AG04450 (cell line): ENCODE data around the gene C3orf70. TPM values are rescaled to one million over a fixed set of nuclear protein-coding genes. Genes with fewer than 3 reads are reported as not detected.

Experiments
- CTCF ChIA-PET: fragments of 300-600, 350-600 bp; formaldehyde crosslinking; extraction: SDS; loops from one replicate; lab custom pipeline; 2022; ENCODE audit warnings: antibody characterized with exemption, inconsistent platforms; lab: Charles Lee
- POLR2A ChIA-PET: fragments of 350-600 bp; formaldehyde crosslinking; extraction: SDS; loops from one replicate; lab custom pipeline; 2021; ENCODE audit warnings: antibody characterized with exemption, inconsistent platforms; lab: Yijun Ruan, JAX
- DNase-seq: peaks from one replicate; pipeline ENCODE4 v3.0.0-alpha.2; 2011; ENCODE audit warnings: low read depth, low spot score
- H3K27ac ChIP-seq: one replicate; pipeline ENCODE4 v1.5.1; 2012; ENCODE audit warnings: low read depth, low read length, control low read depth
- H3K27me3 ChIP-seq: one replicate; pipeline ENCODE4 v1.6.0; 2012; ENCODE audit warnings: low read length; ENCODE audit not compliant: control insufficient read depth, insufficient read depth
- H3K4me3 ChIP-seq: 2 replicates; pipeline ENCODE4 v1.5.1; 2011; ENCODE audit warnings: mild to moderate bottlenecking, low read depth, low read length, control low read depth
- H3K9me3 ChIP-seq: 2 replicates; pipeline ENCODE4 v1.5.1; 2012; ENCODE audit warnings: low read length; ENCODE audit not compliant: control insufficient read depth, insufficient read depth
- CTCF ChIP-seq: IDR thresholded peaks from 2 replicates; pipeline ENCODE4 v1.5.1; 2011; ENCODE audit warnings: low read depth, low read length, control low read depth, inconsistent platforms
- polyA plus RNA-seq: library from polyadenylated mRNA; depleted of rRNA; stranded (reverse); fragments of >200 nt; gene quantifications from 2 replicates; pipeline ENCODE4 v1.2.3, GENCODE V29; 2011

Gene C3orf70
- polyA plus RNA-seq, 1 experiment, result 0.89 TPM

DNA sequence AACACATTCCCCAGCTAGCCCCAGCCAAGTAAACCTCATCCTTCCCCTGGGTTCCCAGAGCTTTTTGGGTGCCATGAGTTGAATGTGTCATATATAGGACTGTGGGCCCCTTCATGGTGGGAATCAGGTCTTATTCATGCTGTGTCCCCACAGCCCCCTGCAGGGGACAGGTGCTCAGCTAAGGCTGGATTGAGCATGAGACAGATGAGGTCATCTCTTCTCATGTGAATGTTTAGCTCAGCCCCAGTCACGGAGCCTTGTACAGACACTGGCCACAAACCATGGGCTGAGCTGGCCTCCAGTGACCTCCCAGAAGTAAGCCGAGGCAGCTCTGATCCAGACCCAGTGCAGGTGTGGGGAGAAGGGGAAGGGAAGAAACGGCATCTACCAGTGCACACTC is 70.7 kb downstream of the C3orf70 start:
- DNase-seq, result no peak
- Histone ChIP-seq H3K4me3 (no peak overlapping the region), H3K27me3 (no peaks in the 10 kb centered on the region), H3K9me3 (no peaks in the 10 kb centered on the region), H3K27ac (no peak overlapping the region)
- ChIA-PET POLR2A (no interaction called here), CTCF (interaction anchor here (0.5 kb wide), 1 partner anchor 94 kb away, joined by 3 read pairs; no protein-coding TSS in a partner anchor)
- TF ChIP-seq CTCF, result no peak

DNA sequence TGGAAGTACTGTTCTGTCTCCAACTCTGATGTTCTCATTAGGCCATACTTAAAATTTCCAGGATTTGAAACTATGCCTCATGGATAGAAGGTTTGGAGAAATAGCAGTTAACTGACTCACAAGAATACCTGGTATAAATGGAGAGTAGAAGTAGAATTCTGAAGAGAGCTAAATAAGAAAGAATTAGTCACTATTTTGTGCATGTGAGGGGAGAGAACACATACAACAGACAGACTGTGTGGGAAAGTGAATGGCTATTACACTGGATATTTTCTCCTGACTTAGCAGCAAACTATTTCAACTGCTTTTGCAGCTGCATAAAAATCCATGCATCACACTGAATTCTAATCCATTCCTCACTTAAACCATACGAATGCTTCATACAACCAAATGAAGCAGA is 71.3 kb downstream of the C3orf70 start:
- ChIA-PET POLR2A (no interaction called here), CTCF (interaction anchor here (0.5 kb wide), 1 partner anchor 95 kb away, joined by 3 read pairs; no protein-coding TSS in a partner anchor)
- H3K27ac ChIP-seq, result no peak overlapping the region
- no peak for TF ChIP-seq CTCF
- H3K4me3 ChIP-seq, result no peak overlapping the region
- no peak for DNase-seq
- H3K9me3 ChIP-seq, result no peaks in the 10 kb centered on the region
- no peaks in the 10 kb centered on the region for H3K27me3 ChIP-seq

DNA sequence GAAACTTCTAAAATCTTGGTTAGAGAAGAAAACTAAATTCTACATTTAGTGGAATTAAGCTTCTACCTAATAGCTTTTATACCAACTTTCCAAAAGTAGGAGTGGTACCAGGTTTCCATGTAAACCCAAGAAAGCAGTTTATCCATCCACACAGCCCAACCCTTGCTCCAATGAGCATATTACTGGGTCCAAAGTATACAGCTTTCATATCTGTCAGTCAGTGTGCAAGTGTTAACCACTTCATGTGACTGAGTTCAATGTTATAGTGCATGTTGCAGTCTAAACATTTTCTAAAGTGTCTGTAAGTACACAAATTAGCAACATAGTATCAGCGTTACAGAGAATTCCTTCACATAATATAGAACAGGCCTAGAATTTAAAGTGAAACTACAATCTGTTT is 73.2 kb downstream of the C3orf70 start:
- POLR2A ChIA-PET, result no interaction called here
- Histone ChIP-seq H3K9me3 (no peaks in the 10 kb centered on the region), H3K4me3 (no peak overlapping the region), H3K27ac (no peak overlapping the region), H3K27me3 (no peaks in the 10 kb centered on the region)
- DNase-seq, result no peak
- no peak for TF ChIP-seq CTCF
- CTCF ChIA-PET, result interaction anchor here (1.9 kb wide), 1 partner anchor 9 kb away, joined by 5 read pairs; no protein-coding TSS in a partner anchor

GRCh38 chr3:185076219-185076618 is 76.6 kb downstream of the C3orf70 start:
- Histone ChIP-seq H3K4me3 (no peak overlapping the region), H3K27ac (no peak overlapping the region), H3K27me3 (no peaks in the 10 kb centered on the region), H3K9me3 (no peaks in the 10 kb centered on the region)
- no peak for TF ChIP-seq CTCF
- POLR2A ChIA-PET, result no interaction called here
- CTCF ChIA-PET, result interaction anchor here (0.6 kb wide), 1 partner anchor 50 kb away, joined by 3 read pairs; no protein-coding TSS in a partner anchor
- no peak for DNase-seq

DNA sequence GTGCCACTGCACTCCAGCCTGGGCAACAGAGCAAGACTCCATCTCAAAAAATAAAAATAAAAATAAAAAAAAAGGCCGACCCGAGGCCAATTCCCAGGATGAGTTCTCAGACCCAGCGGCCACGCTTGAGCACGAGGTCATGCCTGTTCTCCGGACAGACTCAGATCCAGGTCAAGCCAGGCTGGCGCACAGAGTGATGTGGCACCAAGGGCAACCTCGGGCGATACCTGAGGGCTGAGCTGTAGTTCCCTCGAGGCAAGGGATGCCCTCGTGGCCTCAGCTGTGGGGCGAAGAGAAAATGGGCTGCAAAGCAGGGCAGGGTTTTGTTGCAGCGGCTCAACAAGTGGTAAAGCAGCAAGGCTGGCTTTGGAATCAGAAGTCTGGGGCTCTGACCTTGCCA is 77.3 kb downstream of the C3orf70 start:
- H3K27me3 ChIP-seq, result no peaks in the 10 kb centered on the region
- H3K9me3 ChIP-seq, result no peaks in the 10 kb centered on the region
- H3K27ac ChIP-seq, result no peak overlapping the region
- no peak for DNase-seq
- TF ChIP-seq CTCF, result no peak
- no peak overlapping the region for H3K4me3 ChIP-seq
- ChIA-PET CTCF (interaction anchor here (0.6 kb wide), 1 partner anchor 49 kb away, joined by 3 read pairs; no protein-coding TSS in a partner anchor), POLR2A (no interaction called here)
